ENCODE results near the gene NETO1.

NETO1 gene

DNA sequence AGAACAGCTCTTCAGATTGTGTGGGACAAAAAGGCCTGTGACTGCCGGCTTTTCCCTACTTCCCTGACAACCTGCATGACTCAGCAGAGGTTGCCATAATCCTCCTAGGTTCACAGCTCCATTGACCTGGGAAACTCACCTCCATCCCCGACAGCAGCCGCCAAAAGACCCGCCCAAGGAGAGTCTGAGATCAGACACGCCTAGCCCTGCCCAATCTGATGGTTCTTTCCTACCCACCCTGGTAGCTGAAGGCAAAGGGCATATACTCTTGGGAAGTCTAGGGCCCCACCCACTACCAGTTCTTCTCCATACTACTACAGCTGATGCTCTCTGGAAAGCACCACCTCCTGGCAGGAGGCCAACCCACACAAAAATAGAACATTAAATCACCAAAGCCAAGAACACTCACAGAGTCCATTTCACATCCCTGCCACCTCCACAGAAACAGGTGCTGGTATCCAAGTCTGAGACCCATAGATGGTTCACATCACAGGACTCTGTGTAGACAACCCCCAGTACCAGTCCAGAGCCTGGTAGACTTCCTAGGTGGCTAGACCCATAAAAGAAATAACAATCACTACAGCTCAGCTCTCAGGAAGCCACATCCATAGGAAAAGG lies 140.6 kb downstream of the NETO1 start:
- DNase-seq (ENCODE audit: insufficient read length, low spot score) (no peak), FAIRE-seq (no peak)
- TF ChIP-seq POLR2A (IDR thresholded peaks at IDR 0.05; ENCODE audit: low read depth, low read length): no peak

DNA sequence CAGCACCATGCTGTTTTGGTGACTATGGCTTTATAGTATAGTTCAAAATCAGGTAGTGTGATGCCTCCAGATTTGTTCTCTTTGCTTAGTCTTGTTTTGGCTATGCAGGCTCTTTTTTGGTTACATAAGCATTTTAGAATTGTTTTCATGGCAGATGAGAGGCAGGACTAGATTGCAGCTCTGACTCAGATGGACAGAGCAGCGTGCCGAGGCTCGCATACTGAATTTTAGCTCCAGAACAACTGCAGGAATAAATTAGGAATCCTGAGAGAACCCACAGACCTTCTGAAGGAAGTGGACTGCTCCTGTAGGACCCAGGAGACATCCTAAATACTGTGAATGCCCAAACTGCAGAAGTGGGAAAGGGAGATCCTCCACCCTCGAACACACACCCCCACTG lies 141.6 kb downstream of the NETO1 start:
- TF ChIP-seq POLR2A (IDR thresholded peaks at IDR 0.05; ENCODE audit: low read depth, low read length): no peak
- no peak for DNase-seq (ENCODE audit: insufficient read length, low spot score)
- no peak for FAIRE-seq

DNA sequence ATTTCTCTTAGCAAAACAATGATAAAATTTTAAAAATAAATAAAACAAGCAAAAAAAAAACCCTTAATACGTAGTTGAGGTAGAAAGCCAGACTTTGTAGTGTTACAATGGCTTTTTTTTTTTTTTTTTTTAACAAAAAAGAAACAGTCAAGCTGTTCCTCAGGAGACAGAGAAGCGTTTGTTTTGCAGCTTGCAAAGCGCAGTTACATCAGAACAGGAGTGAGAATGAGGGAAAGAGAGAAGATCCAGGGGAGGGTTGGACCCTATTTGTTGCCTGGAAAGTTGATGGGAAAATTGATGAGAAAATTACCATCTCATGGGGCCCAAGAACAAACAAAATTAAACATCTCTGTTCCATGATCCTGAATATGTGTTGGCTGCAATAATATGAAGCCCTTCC lies 146.5 kb downstream of the NETO1 start:
- FAIRE-seq (no peak), DNase-seq (ENCODE audit: insufficient read length, low spot score) (no peak)
- no peak for TF ChIP-seq POLR2A (IDR thresholded peaks at IDR 0.05; ENCODE audit: low read depth, low read length)

DNA sequence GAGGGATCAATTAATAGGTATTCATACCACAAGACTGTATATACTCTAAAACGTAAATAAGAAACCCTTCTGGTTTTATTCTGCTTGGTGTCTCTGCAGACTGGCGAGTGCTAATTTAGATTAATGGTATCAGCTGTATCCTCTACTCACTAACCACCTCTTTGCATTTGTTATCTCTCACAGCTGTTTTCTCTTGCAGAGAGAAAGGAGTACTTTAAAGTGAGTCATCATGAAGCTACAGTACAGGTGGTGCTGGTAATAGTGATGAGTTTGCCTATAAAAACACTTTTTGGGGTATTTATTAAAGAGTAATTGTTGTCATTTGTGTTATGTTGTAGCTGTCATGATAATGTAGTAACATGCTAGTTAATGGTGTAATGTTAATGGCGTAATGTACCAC lies 147.7 kb downstream of the NETO1 start:
- FAIRE-seq (no peak), DNase-seq (ENCODE audit: insufficient read length, low spot score) (no peak)
- no peak for TF ChIP-seq POLR2A (IDR thresholded peaks at IDR 0.05; ENCODE audit: low read depth, low read length)

DNA sequence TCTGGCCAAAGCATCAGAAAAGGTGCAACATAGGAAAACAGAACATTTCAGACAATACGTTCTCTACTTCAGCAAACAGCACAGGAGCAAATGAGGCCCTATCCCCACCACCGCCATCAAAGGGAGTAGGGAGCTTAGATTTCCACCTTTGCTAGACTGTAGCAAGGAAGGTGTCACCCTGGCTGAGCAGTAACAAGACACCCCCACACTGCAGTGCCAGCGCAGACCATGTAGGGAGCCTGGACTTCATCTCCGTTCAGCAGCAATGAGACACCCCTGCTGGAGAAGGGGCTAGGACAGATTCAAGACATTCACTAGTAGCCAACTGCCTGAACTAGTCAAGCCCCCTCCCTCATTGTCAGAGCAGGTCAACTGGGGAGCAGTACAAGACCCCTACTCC lies 163.6 kb downstream of the NETO1 start:
- no peak for TF ChIP-seq POLR2A (IDR thresholded peaks at IDR 0.05; ENCODE audit: low read depth, low read length)
- DNase-seq (ENCODE audit: insufficient read length, low spot score): no peak
- no peak for FAIRE-seq

DNA sequence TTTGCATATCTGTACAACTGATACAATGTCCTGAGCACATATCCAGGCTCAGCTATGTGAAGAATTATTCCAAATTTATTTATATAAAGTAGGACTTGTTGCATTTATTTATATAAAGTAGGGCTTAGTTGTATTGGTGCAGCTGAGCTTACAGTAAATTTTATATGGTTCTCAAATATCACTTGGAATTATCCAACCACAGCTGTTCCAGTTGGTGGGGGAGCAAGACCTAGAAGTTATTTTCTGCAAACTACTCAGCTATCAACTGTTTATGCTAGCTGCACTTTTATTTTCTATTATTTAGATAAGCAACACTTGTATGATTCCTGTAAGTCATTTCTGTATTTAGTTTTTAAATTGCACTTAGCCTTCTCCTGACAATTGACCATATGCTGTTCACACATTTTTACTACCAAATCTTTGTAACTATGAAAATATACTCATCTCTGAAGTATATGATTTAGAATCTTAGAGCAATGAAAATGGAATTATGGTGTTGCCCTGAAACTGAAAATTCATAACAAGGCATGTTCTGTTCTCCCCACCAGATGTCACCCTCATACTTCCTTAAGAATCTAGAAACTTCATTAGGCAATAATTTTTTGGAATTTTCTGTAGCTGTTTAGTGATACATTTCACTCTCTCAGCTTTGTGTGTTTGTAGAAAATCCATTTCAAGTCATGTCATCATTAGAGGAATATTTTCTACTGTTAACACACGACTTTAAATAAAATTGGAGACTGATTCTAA lies 166.7 kb downstream of the NETO1 start:
- no peak for TF ChIP-seq POLR2A (IDR thresholded peaks at IDR 0.05; ENCODE audit: low read depth, low read length)
- DNase-seq (ENCODE audit: insufficient read length, low spot score): no peak
- no peak for FAIRE-seq

DNA sequence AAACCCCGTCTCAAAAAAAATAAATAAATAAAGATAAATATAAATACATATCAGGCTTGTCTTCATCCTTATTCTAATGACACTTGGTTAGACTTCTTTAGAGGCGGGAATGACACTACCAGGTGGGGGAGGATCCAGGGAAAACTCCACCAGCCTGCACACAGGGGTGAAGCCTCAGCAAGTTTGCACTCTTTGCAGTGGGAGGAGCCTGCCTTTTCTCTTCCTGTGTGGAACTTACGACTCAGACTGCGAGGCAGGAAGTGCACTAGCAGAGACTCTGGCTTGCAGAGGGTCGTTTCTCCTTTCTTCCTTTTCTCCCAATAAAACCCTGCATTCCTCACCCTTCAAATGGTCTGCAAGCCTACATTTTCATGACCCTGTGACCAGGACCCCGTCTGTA lies 170.1 kb downstream of the NETO1 start:
- TF ChIP-seq POLR2A (IDR thresholded peaks at IDR 0.05; ENCODE audit: low read depth, low read length): no peak
- FAIRE-seq (no peak), DNase-seq (ENCODE audit: insufficient read length, low spot score) (no peak)

DNA sequence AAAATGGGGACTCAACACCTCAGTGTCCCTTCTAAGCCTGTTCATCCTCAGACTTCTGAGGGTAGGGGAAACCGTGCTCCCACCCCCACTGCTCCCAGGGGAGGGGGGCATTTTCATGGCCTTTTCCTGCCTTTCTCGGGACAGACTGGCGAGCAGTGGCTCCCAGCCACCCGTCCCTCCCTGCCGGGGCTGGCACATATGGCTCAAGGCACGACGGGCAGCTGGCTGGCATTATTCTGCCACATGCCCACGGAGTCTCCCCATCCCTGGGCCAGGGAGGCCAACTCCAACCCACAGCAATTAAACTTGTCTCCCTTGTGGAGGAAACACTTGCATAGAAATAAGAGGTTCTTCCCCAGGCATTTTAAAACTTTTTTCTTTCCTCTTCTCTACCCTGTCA lies 175.2 kb downstream of the NETO1 start:
- FAIRE-seq (no peak), DNase-seq (ENCODE audit: insufficient read length, low spot score) (no peak)
- TF ChIP-seq POLR2A (IDR thresholded peaks at IDR 0.05; ENCODE audit: low read depth, low read length): no peak

All from H54 (cell line).